Measurements from ENCODE around the gene RASSF4. TPM values are rescaled to one million over a fixed set of nuclear protein-coding genes. Genes with fewer than 3 reads are reported as not detected.
A peak's percentile ranks its signal among the peaks of the same experiment; 100 is the strongest.

RASSF4 gene
- total RNA-seq, 1 donor from 2014 or later: 29.2 TPM

GRCh38 chr10:44982114-44982460 is 22.5 kb downstream of the RASSF4 start:
- Histone ChIP-seq H3K9me3 (no peaks in the 10 kb centered on the region), H3K4me1 (peaks cover 54% of the 10 kb centered on the region), H3K4me3 (no peak overlapping the region), H3K36me3 (no peaks in the 10 kb centered on the region), H3K27ac (peak overlapping the region; percentile 95), H3K27me3 (no peaks in the 10 kb centered on the region)
- no peak for DNase-seq (ENCODE audit: extremely low spot score in 2 of 2)
- intact Hi-C loops (cut with DNase I): no loop called here
- TF ChIP-seq POLR2AphosphoS5 (IDR thresholded peaks at IDR 0.05; ENCODE audit: insufficient read depth in 1 of 2, low read depth in 1 of 2) (no peak), POLR2A (IDR thresholded peaks at IDR 0.05) (no peak), CTCF (IDR thresholded peaks at IDR 0.05) (no peak)

- Histone ChIP-seq H3K4me1 (peaks cover 50% of the 10 kb centered on the region), H3K27ac (peak overlapping the region; percentile 95), H3K36me3 (no peaks in the 10 kb centered on the region), H3K27me3 (no peaks in the 10 kb centered on the region), H3K9me3 (no peaks in the 10 kb centered on the region), H3K4me3 (no peak overlapping the region)
- TF ChIP-seq POLR2A (IDR thresholded peaks at IDR 0.05): no peak
- no peak for TF ChIP-seq POLR2AphosphoS5 (IDR thresholded peaks at IDR 0.05; ENCODE audit: insufficient read depth in 1 of 2, low read depth in 1 of 2)
- TF ChIP-seq CTCF (IDR thresholded peaks at IDR 0.05): no peak
- intact Hi-C loops (cut with DNase I): no loop called here
- DNase-seq (ENCODE audit: extremely low spot score in 2 of 2): no peak
Measured at GRCh38 chr10:44982496-44982895, 22.9 kb downstream of the RASSF4 start.

GRCh38 chr10:44983066-44983894 is 23.7 kb downstream of the RASSF4 start:
- Histone ChIP-seq H3K4me1 (peaks cover 45% of the 10 kb centered on the region), H3K27me3 (no peaks in the 10 kb centered on the region), H3K4me3 (no peak overlapping the region), H3K9me3 (no peaks in the 10 kb centered on the region), H3K36me3 (no peaks in the 10 kb centered on the region), H3K27ac (peak overlapping the region; percentile 95)
- intact Hi-C loops (cut with DNase I): no loop called here
- no peak for TF ChIP-seq CTCF (IDR thresholded peaks at IDR 0.05)
- TF ChIP-seq POLR2A (IDR thresholded peaks at IDR 0.05): no peak
- TF ChIP-seq POLR2AphosphoS5 (IDR thresholded peaks at IDR 0.05; ENCODE audit: insufficient read depth in 1 of 2, low read depth in 1 of 2): no peak
- DNase-seq (ENCODE audit: extremely low spot score in 2 of 2): no peak

- no peak for DNase-seq (ENCODE audit: extremely low spot score in 2 of 2)
- no peak overlapping the region for H3K4me3 ChIP-seq
- H3K27ac ChIP-seq: peak overlapping the region; percentile 33
- no peaks in the 10 kb centered on the region for H3K36me3 ChIP-seq
- no peaks in the 10 kb centered on the region for H3K9me3 ChIP-seq
- H3K4me1 ChIP-seq: peaks cover 39% of the 10 kb centered on the region
- intact Hi-C loops (cut with DNase I): no loop called here
- no peaks in the 10 kb centered on the region for H3K27me3 ChIP-seq
- TF ChIP-seq POLR2A (IDR thresholded peaks at IDR 0.05) (no peak), CTCF (IDR thresholded peaks at IDR 0.05) (no peak), POLR2AphosphoS5 (IDR thresholded peaks at IDR 0.05; ENCODE audit: insufficient read depth in 1 of 2, low read depth in 1 of 2) (no peak)
Measured at GRCh38 chr10:44983895-44984278, 24.3 kb downstream of the RASSF4 start.

DNA sequence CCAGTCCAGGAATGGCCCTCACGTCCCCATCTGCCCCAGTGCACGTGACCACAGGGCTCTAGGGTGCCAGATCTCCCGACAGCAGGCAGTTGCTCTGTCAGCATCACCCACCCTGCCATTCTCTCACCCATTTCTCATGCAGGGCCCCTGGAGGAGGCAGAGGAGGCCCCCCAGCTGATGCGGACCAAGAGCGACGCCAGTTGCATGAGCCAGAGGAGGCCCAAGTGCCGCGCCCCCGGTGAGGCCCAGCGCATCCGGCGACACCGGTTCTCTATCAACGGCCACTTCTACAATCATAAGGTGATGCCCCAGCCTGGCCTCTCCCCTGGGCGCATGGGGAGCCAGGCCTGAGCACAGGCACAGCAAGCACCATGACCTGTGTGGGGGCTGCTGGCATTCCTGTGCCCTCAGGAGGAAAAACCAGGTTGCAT is 25.1 kb downstream of the RASSF4 start:
- no peaks in the 10 kb centered on the region for H3K36me3 ChIP-seq

More for the DNA sequence above, 25.1 kb downstream of the RASSF4 start:
- Histone ChIP-seq H3K27ac (peak overlapping the region; percentile 33), H3K4me1 (peaks cover 31% of the 10 kb centered on the region), H3K9me3 (no peaks in the 10 kb centered on the region), H3K27me3 (no peaks in the 10 kb centered on the region), H3K4me3 (no peak overlapping the region)
- DNase-seq (ENCODE audit: extremely low spot score in 2 of 2): no peak
- TF ChIP-seq POLR2A (IDR thresholded peaks at IDR 0.05) (no peak), CTCF (IDR thresholded peaks at IDR 0.05) (no peak), POLR2AphosphoS5 (IDR thresholded peaks at IDR 0.05; ENCODE audit: insufficient read depth in 1 of 2, low read depth in 1 of 2) (no peak)
- intact Hi-C loops (cut with DNase I): no loop called here
